ENCODE data around the gene ACADSB. TPM values are rescaled to one million over a fixed set of nuclear protein-coding genes. Genes with fewer than 3 reads are reported as not detected.

ACADSB gene
- total and polyA plus RNA-seq, 2 experiments from 2014 or later, result 3.7 to 6.5 TPM

- TF ChIP-seq CREB1 (CRISPR knock-in tag; IDR thresholded peaks at IDR 0.05; ENCODE audit: low read depth) (no peak), STAT1 (IDR thresholded peaks at IDR 0.05; ENCODE audit: unreplicated experiment) (no peak), ZNF331 (CRISPR knock-in tag; IDR thresholded peaks at IDR 0.05; ENCODE audit: low read depth) (no peak), JUNB (IDR thresholded peaks at IDR 0.05; ENCODE audit: unreplicated experiment) (no peak), ZNF462 (CRISPR knock-in tag; IDR thresholded peaks at IDR 0.05) (no peak), EZH2 (IDR thresholded peaks at IDR 0.05; ENCODE audit: low read depth, unreplicated experiment) (no peak), NANOG (IDR thresholded peaks at IDR 0.05; ENCODE audit: borderline replicate concordance) (no peak), ETS1 (IDR thresholded peaks at IDR 0.05) (no peak), CTCF (conservative IDR thresholded peaks at IDR 0.05; ENCODE audit: low read depth in 2 of 2) (no peak), POLR2AphosphoS5 (IDR thresholded peaks at IDR 0.05; ENCODE audit: low read depth) (no peak), REST (IDR thresholded peaks at IDR 0.05; ENCODE audit: unreplicated experiment) (no peak), ZNF114 (CRISPR knock-in tag; IDR thresholded peaks at IDR 0.05) (no peak), EZH2phosphoT487 (IDR thresholded peaks at IDR 0.05; ENCODE audit: unreplicated experiment) (no peak)
- peaks cover 9% of the 10 kb centered on the region for H3K27me3 Mint-ChIP-seq (ENCODE audit: insufficient read depth, low read depth, poor library complexity)
Observed at GRCh38 chr10:123100030-123100762, 91.4 kb downstream of the ACADSB start.

More at GRCh38 chr10:123100030-123100762, 91.4 kb downstream of the ACADSB start:
- Mint-ChIP-seq H3K27ac (no peak overlapping the region), H3K4me3 (no peak overlapping the region), H3K4me1 (peaks cover 19% of the 10 kb centered on the region), H3K9me3 (no peaks in the 10 kb centered on the region), H3K36me3 (ENCODE audit: low read depth) (no peaks in the 10 kb centered on the region)
- H3K36me3 ChIP-seq (ENCODE audit: insufficient read depth), result no peaks in the 10 kb centered on the region
- H4K20me1 ChIP-seq (replicated peaks; ENCODE audit: insufficient read depth), result no peaks in the 10 kb centered on the region
- H3K4me2 ChIP-seq, result no peak overlapping the region
- peaks cover 13% of the 10 kb centered on the region; the same call in 1 of the 2 replicates for H3K4me1 ChIP-seq (ENCODE audit: insufficient read depth)
- no peaks in the 10 kb centered on the region for H3F3A ChIP-seq (replicated peaks; ENCODE audit: low read depth)
- H3K27me3 ChIP-seq (ENCODE audit: insufficient read depth), result no peaks in the 10 kb centered on the region
- H3K27ac ChIP-seq (ENCODE audit: low read depth), result no peak overlapping the region
- peak; percentile 15 for DNase-seq (ENCODE audit: low spot score)
- H2AFZ ChIP-seq, result no peak overlapping the region
- no peak overlapping the region for H3K4me3 ChIP-seq
- ATAC-seq, result no peak
- no peaks in the 10 kb centered on the region for H3K9me2 ChIP-seq (ENCODE audit: insufficient read depth)
- no peaks in the 10 kb centered on the region for H3K79me2 ChIP-seq (replicated peaks; ENCODE audit: insufficient read depth)
